GM19395 (cell line): ENCODE measurements around the gene WEE1.
"Not testable (repeated sequence)": the region's sequence is repeated elsewhere in the genome, so short reads cannot be mapped to it uniquely, and the experiment has no call there.

Source experiments
- ATAC-seq: cut with Tn5 transposase; IDR thresholded peaks from one replicate; pipeline ENCODE4 v1.9.1; 2021; ENCODE audit warnings: mild to moderate bottlenecking, moderate library complexity; ENCODE audit not compliant: unreplicated experiment

WEE1 gene

GRCh38 chr11:9594267-9595046 is 21.0 kb downstream of the WEE1 start:
- no peak for ATAC-seq

GRCh38 chr11:9596926-9597464 is 23.5 kb downstream of the WEE1 start:
- no peak for ATAC-seq

- no peak for ATAC-seq
Measured at GRCh38 chr11:9600166-9600565, 26.7 kb downstream of the WEE1 start.

- ATAC-seq: peak; percentile 57
Measured at GRCh38 chr11:9600644-9601036, 27.2 kb downstream of the WEE1 start.

- peak; percentile 81 for ATAC-seq
Measured at GRCh38 chr11:9601037-9601875, 27.8 kb downstream of the WEE1 start.

- ATAC-seq: peak; percentile 19
Measured at GRCh38 chr11:9601876-9602199, 28.4 kb downstream of the WEE1 start.

GRCh38 chr11:9603214-9603613 is 29.7 kb downstream of the WEE1 start:
- not testable (repeated sequence) for ATAC-seq

- no peak for ATAC-seq
Measured at GRCh38 chr11:9604134-9604533, 30.7 kb downstream of the WEE1 start.

- ATAC-seq: no peak
Measured at GRCh38 chr11:9605742-9606141, 32.3 kb downstream of the WEE1 start.

GRCh38 chr11:9606809-9607510 is 33.5 kb downstream of the WEE1 start:
- ATAC-seq: no peak

- no peak for ATAC-seq
Measured at GRCh38 chr11:9607511-9607899, 34.0 kb downstream of the WEE1 start.

- ATAC-seq: no peak
Measured at GRCh38 chr11:9609002-9609759, 35.7 kb downstream of the WEE1 start.

- no peak for ATAC-seq
Measured at GRCh38 chr11:9609841-9610240, 36.4 kb downstream of the WEE1 start.

- ATAC-seq: peak; percentile 48
Measured at GRCh38 chr11:9613118-9613829, 39.8 kb downstream of the WEE1 start.

GRCh38 chr11:9613830-9614762 is 40.6 kb downstream of the WEE1 start:
- ATAC-seq: peak; percentile 70

GRCh38 chr11:9615031-9615451 is 41.6 kb downstream of the WEE1 start:
- peak; percentile 53 for ATAC-seq

- no peak for ATAC-seq
Measured at GRCh38 chr11:9616042-9616675, 42.7 kb downstream of the WEE1 start.

- no peak for ATAC-seq
Measured at GRCh38 chr11:9616858-9617257, 43.4 kb downstream of the WEE1 start.
